ENCODE results near the gene YARS1. TPM values are rescaled to one million over a fixed set of nuclear protein-coding genes. Genes with fewer than 3 reads are reported as not detected.

Gene YARS1
- total RNA-seq, 1 donor = 137 TPM

DNA sequence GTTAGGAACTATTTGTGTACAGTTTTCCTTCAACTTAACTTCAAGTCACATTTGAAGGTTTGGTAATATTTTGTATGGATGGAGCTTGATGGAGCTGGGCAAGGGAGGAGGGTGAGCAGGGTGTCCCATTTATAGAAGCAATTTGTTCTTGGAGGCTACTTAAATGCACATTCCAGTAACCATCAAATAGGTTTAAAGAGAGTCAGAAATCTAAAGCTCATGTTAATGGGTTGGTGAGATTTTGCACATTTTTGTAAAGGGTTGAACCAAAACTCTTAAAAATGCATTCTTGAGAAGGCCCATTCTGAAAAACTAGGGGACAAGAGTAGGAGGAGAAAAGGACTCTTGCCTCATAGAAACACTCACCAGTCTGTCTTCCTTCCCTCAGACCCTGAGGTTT is 43.4 kb upstream of the YARS1 start:
- TF ChIP-seq, protein P1, sequence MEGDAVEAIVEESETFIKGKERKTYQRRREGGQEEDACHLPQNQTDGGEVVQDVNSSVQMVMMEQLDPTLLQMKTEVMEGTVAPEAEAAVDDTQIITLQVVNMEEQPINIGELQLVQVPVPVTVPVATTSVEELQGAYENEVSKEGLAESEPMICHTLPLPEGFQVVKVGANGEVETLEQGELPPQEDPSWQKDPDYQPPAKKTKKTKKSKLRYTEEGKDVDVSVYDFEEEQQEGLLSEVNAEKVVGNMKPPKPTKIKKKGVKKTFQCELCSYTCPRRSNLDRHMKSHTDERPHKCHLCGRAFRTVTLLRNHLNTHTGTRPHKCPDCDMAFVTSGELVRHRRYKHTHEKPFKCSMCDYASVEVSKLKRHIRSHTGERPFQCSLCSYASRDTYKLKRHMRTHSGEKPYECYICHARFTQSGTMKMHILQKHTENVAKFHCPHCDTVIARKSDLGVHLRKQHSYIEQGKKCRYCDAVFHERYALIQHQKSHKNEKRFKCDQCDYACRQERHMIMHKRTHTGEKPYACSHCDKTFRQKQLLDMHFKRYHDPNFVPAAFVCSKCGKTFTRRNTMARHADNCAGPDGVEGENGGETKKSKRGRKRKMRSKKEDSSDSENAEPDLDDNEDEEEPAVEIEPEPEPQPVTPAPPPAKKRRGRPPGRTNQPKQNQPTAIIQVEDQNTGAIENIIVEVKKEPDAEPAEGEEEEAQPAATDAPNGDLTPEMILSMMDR (IDR thresholded peaks at IDR 0.05; ENCODE audit: insufficient read depth, low read depth, low read length) = no peak
- no peak for DNase-seq (ENCODE audit: low read depth)
- no peak overlapping the region for H3K4me3 ChIP-seq (ENCODE audit: low read depth, low read length)

GRCh38 chr1:32859915-32860314 is 42.8 kb upstream of the YARS1 start:
- TF ChIP-seq, protein P1 (IDR thresholded peaks at IDR 0.05; ENCODE audit: insufficient read depth, low read depth, low read length) = no peak
- no peak for DNase-seq (ENCODE audit: low read depth)
- no peak overlapping the region for H3K4me3 ChIP-seq (ENCODE audit: low read depth, low read length)

- H3K4me3 ChIP-seq (ENCODE audit: low read depth, low read length) = no peak overlapping the region
- DNase-seq (ENCODE audit: low read depth) = no peak
- TF ChIP-seq, protein P1 (IDR thresholded peaks at IDR 0.05; ENCODE audit: insufficient read depth, low read depth, low read length) = no peak
These were observed 41.6 kb upstream of the YARS1 start for GRCh38 chr1:32858791-32859190.

- no peak for DNase-seq (ENCODE audit: low read depth)
- H3K4me3 ChIP-seq (ENCODE audit: low read depth, low read length) = no peak overlapping the region
- TF ChIP-seq, protein P1 (IDR thresholded peaks at IDR 0.05; ENCODE audit: insufficient read depth, low read depth, low read length) = no peak
These were observed 41.0 kb upstream of the YARS1 start for GRCh38 chr1:32858136-32858535.

GRCh38 chr1:32855861-32856617 is 38.9 kb upstream of the YARS1 start:
- H3K4me3 ChIP-seq (ENCODE audit: low read depth, low read length) = no peak overlapping the region
- no peak for DNase-seq (ENCODE audit: low read depth)
- TF ChIP-seq, protein P1 (IDR thresholded peaks at IDR 0.05; ENCODE audit: insufficient read depth, low read depth, low read length) = no peak

DNA sequence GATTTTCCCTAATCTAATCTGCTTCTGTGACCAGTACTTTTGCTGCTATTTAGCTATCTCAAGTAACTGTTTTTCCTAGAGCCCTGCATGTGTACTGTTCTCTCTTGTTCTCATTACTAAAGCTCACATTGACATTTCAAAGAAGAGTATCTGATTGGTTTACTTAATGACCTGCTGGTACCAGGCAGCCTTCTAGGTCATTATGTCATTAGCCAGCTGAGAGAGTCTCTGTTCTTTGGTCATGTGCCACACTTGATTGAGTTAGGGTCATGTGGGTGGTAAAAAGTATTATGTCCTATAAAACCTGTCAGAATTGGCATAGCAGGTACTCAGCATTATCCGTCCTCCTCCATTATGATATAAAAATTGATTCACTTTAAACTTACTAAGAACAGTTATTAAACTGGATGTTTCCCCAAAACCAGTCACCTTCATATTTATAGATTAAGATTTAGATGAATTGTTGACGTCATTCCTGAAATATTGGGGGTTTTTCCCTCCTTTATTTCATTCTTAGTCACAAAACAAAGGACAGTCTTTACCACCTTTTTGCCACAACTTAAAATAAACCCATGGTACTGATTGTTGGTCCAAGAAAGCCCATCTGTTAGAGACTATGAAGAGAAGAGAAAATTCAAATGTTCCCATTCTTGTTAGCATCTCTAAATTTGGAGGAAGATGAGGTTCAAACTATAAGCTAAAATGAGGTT is 31.4 kb upstream of the YARS1 start:
- no peak for DNase-seq (ENCODE audit: low read depth)
- H3K4me3 ChIP-seq (ENCODE audit: low read depth, low read length) = no peak overlapping the region
- TF ChIP-seq, protein P1 (IDR thresholded peaks at IDR 0.05; ENCODE audit: insufficient read depth, low read depth, low read length) = no peak
